NCI-H1105 (cell line): ENCODE results near the gene RGL1.

Experiments
- DNase-seq: peaks from one replicate; lab custom pipeline; 2025; lab: John Stamatoyannopoulos, UW

RGL1 gene

GRCh38 chr1:183957216-183957830 lies 152.4 kb downstream of the RGL1 start:
- DNase-seq: no peak

DNA sequence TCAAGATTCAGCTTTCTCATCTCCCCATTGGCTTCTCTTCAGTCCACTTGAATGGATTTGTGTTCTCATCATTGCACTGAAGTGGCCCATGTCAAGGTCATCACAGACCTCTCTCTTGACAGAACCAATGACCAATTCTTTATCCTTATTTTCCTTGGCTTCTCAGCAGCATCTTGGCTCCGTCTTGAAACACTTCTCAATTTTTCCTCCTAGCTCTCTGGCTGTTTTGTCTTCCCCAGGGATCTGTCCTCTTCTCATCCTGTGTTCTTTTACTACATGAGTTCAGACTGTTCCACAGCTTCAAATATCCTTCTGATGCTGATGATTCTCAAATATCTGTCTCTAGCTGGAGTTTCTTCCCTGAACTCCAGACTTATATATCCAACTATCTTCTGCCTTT lies 154.0 kb downstream of the RGL1 start:
- DNase-seq: no peak

DNA sequence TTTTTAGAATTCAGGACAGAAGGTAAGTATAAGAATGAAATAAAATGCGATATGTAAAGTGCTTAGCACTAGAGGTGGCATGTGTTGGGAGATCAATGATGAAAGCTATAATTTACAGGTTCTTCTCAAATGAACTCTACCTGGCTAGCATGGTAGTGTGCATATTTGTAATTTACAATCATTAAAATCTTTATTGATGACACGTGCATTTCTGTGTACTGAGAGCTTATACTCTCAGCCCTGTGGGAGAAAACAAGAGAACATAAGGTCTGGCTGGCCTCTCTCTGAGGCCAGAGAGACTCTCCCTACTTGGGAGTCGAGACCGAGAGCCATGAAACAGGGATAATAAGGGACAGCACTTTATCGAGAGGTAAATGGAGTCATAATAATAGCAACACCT lies 156.2 kb downstream of the RGL1 start:
- DNase-seq: no peak

DNA sequence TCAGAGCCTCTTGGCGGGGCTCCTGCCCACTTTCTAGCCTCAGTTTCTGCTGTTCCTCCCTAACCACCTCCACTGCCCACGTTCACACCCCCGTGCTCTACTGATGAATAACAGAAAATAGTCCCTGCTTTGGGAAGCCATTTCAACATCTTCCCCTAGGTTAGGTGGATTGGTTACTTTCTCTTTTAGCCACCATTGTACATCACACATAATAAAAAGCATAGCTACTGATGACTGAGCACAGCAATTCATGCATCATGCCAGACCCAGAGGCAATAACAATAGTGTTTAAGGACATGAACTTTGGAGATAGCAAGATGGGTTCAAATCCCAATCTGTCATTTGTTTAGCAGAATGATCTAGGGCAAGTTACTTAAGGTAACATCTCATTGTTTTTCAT lies 158.0 kb downstream of the RGL1 start:
- DNase-seq: no peak

- DNase-seq: no peak
Observed at GRCh38 chr1:183965726-183966125, 160.8 kb downstream of the RGL1 start.

- DNase-seq: no peak
Observed at GRCh38 chr1:183966487-183966886, 161.6 kb downstream of the RGL1 start.

GRCh38 chr1:183967914-183968313 lies 163.0 kb downstream of the RGL1 start:
- DNase-seq: no peak

GRCh38 chr1:183968386-183968785 lies 163.5 kb downstream of the RGL1 start:
- no peak for DNase-seq

GRCh38 chr1:183970516-183971300 lies 165.8 kb downstream of the RGL1 start:
- no peak for DNase-seq

DNA sequence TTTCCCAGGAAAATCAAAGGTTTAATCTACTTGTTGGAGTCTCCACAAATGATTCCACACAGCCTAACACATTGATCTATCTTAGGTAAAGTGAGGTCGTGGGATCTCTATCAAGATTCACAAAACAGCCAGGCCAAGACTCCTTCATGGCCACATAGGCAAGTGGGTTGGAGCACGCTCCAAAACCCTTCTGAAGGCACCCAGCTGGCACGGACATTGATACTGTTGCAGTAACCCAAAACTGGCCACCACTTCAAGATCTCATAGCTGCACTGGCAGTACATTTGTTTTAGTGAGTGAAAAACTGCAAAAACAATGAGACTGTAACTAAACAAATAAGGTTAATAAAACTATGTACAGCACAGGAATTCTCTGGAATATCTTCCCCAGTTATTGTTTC lies 170.7 kb downstream of the RGL1 start:
- no peak for DNase-seq

DNA sequence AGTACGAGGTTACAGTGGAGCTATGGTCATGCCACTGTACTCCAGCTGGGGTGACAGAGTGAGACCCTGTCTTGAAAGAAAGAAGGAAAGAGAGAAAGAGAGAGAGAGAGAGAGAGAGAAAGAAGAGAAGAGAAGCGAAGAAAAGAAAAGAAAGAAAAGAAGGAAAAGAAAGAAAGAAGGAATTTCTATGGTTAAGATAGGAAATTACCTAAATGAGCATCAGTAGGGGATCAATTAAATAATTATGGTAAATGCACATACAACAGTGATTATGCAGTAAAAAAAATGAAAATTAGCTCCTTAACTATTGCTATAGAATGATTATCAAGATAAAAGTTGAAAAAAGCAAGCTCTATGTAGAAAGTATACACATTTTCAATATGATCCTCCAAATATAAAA lies 172.8 kb downstream of the RGL1 start:
- no peak for DNase-seq
